ENCODE measurements around the gene CDH2. TPM values are rescaled to one million over a fixed set of nuclear protein-coding genes. Genes with fewer than 3 reads are reported as not detected.
A peak's percentile ranks its signal among the peaks of the same experiment; 100 is the strongest.

The CDH2 gene
- total RNA-seq, 1 donor = 75.6 TPM

DNA sequence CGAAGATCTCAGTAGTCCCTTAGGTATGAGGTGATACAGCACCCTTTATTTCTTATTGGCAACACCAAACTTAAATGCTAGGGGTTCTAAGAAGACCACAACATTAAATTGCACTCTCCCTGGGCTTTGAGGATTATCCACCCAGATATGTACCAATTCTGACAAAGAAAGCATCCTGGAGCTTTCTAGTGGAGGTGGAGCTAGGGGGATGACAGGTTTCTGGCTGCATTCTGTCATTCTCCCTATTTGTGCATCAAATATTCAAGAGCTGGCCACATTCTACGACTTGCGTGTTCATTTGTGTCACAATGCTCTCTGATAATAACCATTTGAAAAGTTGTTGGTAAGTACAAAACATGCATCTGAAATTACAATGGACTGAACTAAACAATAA lies 111.1 kb downstream of the CDH2 start:
- no peak overlapping the region for H3K4me3 ChIP-seq (ENCODE audit: insufficient read depth, low read length)
- no peaks in the 10 kb centered on the region for H4K20me1 ChIP-seq (ENCODE audit: insufficient read depth, low read length)
- H3K4me1 ChIP-seq (ENCODE audit: insufficient read depth, low read length) = peaks cover 42% of the 10 kb centered on the region
- peaks cover 2% of the 10 kb centered on the region for H3K9me3 ChIP-seq (ENCODE audit: low read depth, low read length)
- peak; percentile 59 for DNase-seq (ENCODE audit: insufficient read length, low spot score, missing footprints)
- TF ChIP-seq CTCF (IDR thresholded peaks at IDR 0.05; ENCODE audit: extremely low read depth, low read depth, low read length) = no peak
- no peaks in the 10 kb centered on the region for H3K27me3 ChIP-seq (ENCODE audit: insufficient read depth, low read length)
- no peaks in the 10 kb centered on the region for H3K36me3 ChIP-seq (ENCODE audit: insufficient read depth, low read length)
- H3K4me2 ChIP-seq (ENCODE audit: insufficient read depth, low read length) = peak overlapping the region; percentile 27
- peaks cover 65% of the 10 kb centered on the region for H3K79me2 ChIP-seq (ENCODE audit: insufficient read depth, low read length)
- peak overlapping the region; percentile 95 for H3K27ac ChIP-seq (ENCODE audit: low read depth, low read length)
- H2AFZ ChIP-seq (ENCODE audit: low read length) = no peak overlapping the region

- H4K20me1 ChIP-seq (ENCODE audit: insufficient read depth, low read length) = no peaks in the 10 kb centered on the region
- no peak overlapping the region for H3K4me3 ChIP-seq (ENCODE audit: insufficient read depth, low read length)
- H3K27ac ChIP-seq (ENCODE audit: low read depth, low read length) = peak overlapping the region; percentile 95
- no peaks in the 10 kb centered on the region for H3K27me3 ChIP-seq (ENCODE audit: insufficient read depth, low read length)
- peak overlapping the region; percentile 27 for H3K4me2 ChIP-seq (ENCODE audit: insufficient read depth, low read length)
- H2AFZ ChIP-seq (ENCODE audit: low read length) = no peak overlapping the region
- H3K9me3 ChIP-seq (ENCODE audit: low read depth, low read length) = peaks cover 2% of the 10 kb centered on the region
- H3K36me3 ChIP-seq (ENCODE audit: insufficient read depth, low read length) = no peaks in the 10 kb centered on the region
- peaks cover 42% of the 10 kb centered on the region for H3K4me1 ChIP-seq (ENCODE audit: insufficient read depth, low read length)
- peaks cover 67% of the 10 kb centered on the region for H3K79me2 ChIP-seq (ENCODE audit: insufficient read depth, low read length)
- TF ChIP-seq CTCF (IDR thresholded peaks at IDR 0.05; ENCODE audit: extremely low read depth, low read depth, low read length) = no peak
- DNase-seq (ENCODE audit: insufficient read length, low spot score, missing footprints) = peak; percentile 52
These were observed 111.7 kb downstream of the CDH2 start for GRCh38 chr18:28065031-28065792.

DNA sequence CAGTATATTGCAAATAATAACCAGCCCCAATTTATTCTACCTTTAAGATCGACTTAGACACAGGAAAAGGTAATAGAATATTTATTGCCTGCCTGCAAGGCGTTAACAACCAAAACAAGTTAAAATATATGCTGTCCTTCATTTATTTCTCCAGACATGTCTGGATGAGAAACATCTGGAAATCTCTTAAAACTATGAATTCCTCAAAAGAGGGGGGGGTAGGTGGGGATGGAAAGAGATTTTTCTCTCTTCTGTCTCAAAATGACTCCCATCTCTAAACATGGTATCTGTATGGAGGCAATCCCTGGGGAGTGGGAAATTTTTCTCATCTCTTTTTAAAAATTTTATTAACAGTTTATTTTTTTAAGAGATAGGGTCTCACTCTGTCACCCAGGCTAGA lies 113.0 kb downstream of the CDH2 start:
- peak overlapping the region; percentile 95 for H3K27ac ChIP-seq (ENCODE audit: low read depth, low read length)
- no peak overlapping the region for H2AFZ ChIP-seq (ENCODE audit: low read length)
- DNase-seq (ENCODE audit: insufficient read length, low spot score, missing footprints) = no peak
- peaks cover 42% of the 10 kb centered on the region for H3K4me1 ChIP-seq (ENCODE audit: insufficient read depth, low read length)
- no peaks in the 10 kb centered on the region for H3K27me3 ChIP-seq (ENCODE audit: insufficient read depth, low read length)
- no peak for TF ChIP-seq CTCF (IDR thresholded peaks at IDR 0.05; ENCODE audit: extremely low read depth, low read depth, low read length)
- H3K4me2 ChIP-seq (ENCODE audit: insufficient read depth, low read length) = no peak overlapping the region
- peaks cover 67% of the 10 kb centered on the region for H3K79me2 ChIP-seq (ENCODE audit: insufficient read depth, low read length)
- H3K9me3 ChIP-seq (ENCODE audit: low read depth, low read length) = peaks cover 2% of the 10 kb centered on the region
- H4K20me1 ChIP-seq (ENCODE audit: insufficient read depth, low read length) = no peaks in the 10 kb centered on the region
- H3K4me3 ChIP-seq (ENCODE audit: insufficient read depth, low read length) = no peak overlapping the region
- no peaks in the 10 kb centered on the region for H3K36me3 ChIP-seq (ENCODE audit: insufficient read depth, low read length)

- Histone ChIP-seq H2AFZ (ENCODE audit: low read length) (no peak overlapping the region), H3K4me1 (ENCODE audit: insufficient read depth, low read length) (peaks cover 42% of the 10 kb centered on the region)
These were observed 113.6 kb downstream of the CDH2 start for GRCh38 chr18:28063271-28063761.

More at GRCh38 chr18:28063271-28063761, 113.6 kb downstream of the CDH2 start:
- Histone ChIP-seq H3K27ac (ENCODE audit: low read depth, low read length) (peak overlapping the region; percentile 95), H4K20me1 (ENCODE audit: insufficient read depth, low read length) (no peaks in the 10 kb centered on the region), H3K4me3 (ENCODE audit: insufficient read depth, low read length) (no peak overlapping the region), H3K4me2 (ENCODE audit: insufficient read depth, low read length) (peak overlapping the region; percentile 40), H3K27me3 (ENCODE audit: insufficient read depth, low read length) (no peaks in the 10 kb centered on the region), H3K79me2 (ENCODE audit: insufficient read depth, low read length) (peaks cover 67% of the 10 kb centered on the region), H3K36me3 (ENCODE audit: insufficient read depth, low read length) (no peaks in the 10 kb centered on the region), H3K9me3 (ENCODE audit: low read depth, low read length) (peaks cover 2% of the 10 kb centered on the region)
- DNase-seq (ENCODE audit: insufficient read length, low spot score, missing footprints) = peak; percentile 45
- TF ChIP-seq CTCF (IDR thresholded peaks at IDR 0.05; ENCODE audit: extremely low read depth, low read depth, low read length) = no peak
